ENCODE data around the gene ZC3H4. TPM values are rescaled to one million over a fixed set of nuclear protein-coding genes. Genes with fewer than 3 reads are reported as not detected.

Gene ZC3H4
- total RNA-seq, 2 donors from 2014 or later = 35.3 to 49.1 TPM

DNA sequence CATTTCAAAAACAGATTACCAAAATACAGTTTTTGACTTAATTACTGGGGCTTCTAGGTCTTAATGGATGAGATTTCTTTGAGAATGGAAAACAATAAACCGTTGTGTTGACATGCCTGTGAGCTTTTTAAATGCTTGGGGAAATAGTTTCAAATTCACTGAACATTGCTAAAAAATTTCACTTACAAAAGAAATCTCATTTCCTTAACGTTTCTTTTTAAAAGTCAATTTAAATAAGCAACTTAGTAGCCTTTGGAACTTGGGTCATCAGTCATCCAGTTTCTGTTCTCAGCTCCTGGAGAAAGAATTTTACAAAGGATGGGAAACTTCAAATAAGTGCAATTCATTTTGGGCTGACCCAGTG, 4.4 kb downstream of the ZC3H4 start:
- H3K4me1 ChIP-seq (replicated peaks) = peaks cover 2% of the 10 kb centered on the region
- DNase-seq (ENCODE audit: low spot score) = no peak
- WGBS = 11% methylated on average over 2 of the region's 2 CpGs
- H3K4me3 ChIP-seq = no peak overlapping the region
- no peaks in the 10 kb centered on the region for H3K27me3 ChIP-seq (replicated peaks; ENCODE audit: insufficient read depth)
- TF ChIP-seq POLR2AphosphoS5 (IDR thresholded peaks at IDR 0.05) (no peak), POLR2A (IDR thresholded peaks at IDR 0.05) (no peak)
- TF ChIP-seq, protein P1, sequence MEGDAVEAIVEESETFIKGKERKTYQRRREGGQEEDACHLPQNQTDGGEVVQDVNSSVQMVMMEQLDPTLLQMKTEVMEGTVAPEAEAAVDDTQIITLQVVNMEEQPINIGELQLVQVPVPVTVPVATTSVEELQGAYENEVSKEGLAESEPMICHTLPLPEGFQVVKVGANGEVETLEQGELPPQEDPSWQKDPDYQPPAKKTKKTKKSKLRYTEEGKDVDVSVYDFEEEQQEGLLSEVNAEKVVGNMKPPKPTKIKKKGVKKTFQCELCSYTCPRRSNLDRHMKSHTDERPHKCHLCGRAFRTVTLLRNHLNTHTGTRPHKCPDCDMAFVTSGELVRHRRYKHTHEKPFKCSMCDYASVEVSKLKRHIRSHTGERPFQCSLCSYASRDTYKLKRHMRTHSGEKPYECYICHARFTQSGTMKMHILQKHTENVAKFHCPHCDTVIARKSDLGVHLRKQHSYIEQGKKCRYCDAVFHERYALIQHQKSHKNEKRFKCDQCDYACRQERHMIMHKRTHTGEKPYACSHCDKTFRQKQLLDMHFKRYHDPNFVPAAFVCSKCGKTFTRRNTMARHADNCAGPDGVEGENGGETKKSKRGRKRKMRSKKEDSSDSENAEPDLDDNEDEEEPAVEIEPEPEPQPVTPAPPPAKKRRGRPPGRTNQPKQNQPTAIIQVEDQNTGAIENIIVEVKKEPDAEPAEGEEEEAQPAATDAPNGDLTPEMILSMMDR (IDR thresholded peaks at IDR 0.05) = no peak
- intact Hi-C loops (cut with DNase I) = loop anchor here (5.0 kb wide), 1 partner anchor 247 kb away; the partner anchor contains the start of gene ARHGAP35
- peak overlapping the region; percentile 100 for H3K27ac ChIP-seq
- H3K36me3 ChIP-seq = no peaks in the 10 kb centered on the region
- H3K9me3 ChIP-seq = no peaks in the 10 kb centered on the region

DNA sequence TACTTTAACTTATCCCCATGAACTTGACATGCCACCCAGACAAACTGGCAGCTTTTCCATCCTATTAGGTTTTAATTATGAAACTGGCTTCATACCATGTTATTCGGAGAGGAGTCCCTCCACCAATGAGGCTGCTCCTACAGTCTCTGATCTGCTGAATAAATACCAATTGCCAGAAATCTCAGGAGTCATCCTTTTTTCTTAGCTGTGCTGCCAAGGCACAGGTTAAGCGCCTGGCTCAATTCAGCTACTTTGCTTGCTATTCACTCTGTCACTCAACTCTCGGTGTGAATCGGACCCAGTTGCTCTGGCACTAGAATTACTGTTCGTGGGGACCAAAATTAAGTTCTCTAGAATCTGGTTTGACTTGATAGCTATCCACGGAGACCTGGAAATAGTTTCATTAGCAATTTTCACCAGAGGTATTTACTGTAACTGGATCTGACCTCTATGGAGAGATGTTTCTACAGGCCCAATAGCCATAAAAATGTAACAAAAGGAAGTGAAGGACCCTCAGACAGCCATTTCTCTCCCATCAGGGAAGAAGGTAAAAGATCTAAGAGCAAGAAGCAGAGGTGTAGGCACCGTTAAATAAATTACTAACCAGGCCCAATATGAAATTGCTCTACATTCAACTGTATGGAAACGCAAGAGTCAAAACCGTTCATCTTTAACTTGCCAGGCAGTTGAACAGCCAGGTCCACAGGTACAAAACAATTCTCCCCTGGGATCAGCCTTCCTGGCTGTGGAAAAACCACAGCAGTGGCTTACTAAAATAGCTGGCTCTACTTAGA, 5.4 kb downstream of the ZC3H4 start:
- Histone ChIP-seq H3K4me3 (no peak overlapping the region), H3K36me3 (no peaks in the 10 kb centered on the region), H3K27me3 (replicated peaks; ENCODE audit: insufficient read depth) (no peaks in the 10 kb centered on the region), H3K4me1 (replicated peaks) (peaks cover 2% of the 10 kb centered on the region), H3K27ac (peak overlapping the region; percentile 100), H3K9me3 (no peaks in the 10 kb centered on the region)
- intact Hi-C loops (cut with DNase I) = loop anchor here (5.0 kb wide), 1 partner anchor 246 kb away; the partner anchor contains the start of gene ARHGAP35
- TF ChIP-seq POLR2A (IDR thresholded peaks at IDR 0.05) = no peak
- TF ChIP-seq, protein P1 (IDR thresholded peaks at IDR 0.05) = no peak
- TF ChIP-seq POLR2AphosphoS5 (IDR thresholded peaks at IDR 0.05) = no peak
- WGBS = 30% methylated on average over 9 of the region's 9 CpGs
- DNase-seq (ENCODE audit: low spot score) = no peak

- H3K4me1 ChIP-seq (replicated peaks) = peaks cover 2% of the 10 kb centered on the region
- 11% methylated on average over 9 of the region's 9 CpGs for WGBS
- H3K27me3 ChIP-seq (replicated peaks; ENCODE audit: insufficient read depth) = no peaks in the 10 kb centered on the region
- H3K36me3 ChIP-seq = no peaks in the 10 kb centered on the region
- no peaks in the 10 kb centered on the region for H3K9me3 ChIP-seq
- no peak for DNase-seq (ENCODE audit: low spot score)
- peak; percentile 54 for TF ChIP-seq POLR2AphosphoS5 (IDR thresholded peaks at IDR 0.05)
- TF ChIP-seq POLR2A (IDR thresholded peaks at IDR 0.05) = no peak
- TF ChIP-seq, protein P1 (IDR thresholded peaks at IDR 0.05) = no peak
- intact Hi-C loops (cut with DNase I) = loop anchor here (5.0 kb wide), 1 partner anchor 245 kb away; the partner anchor contains the start of gene ARHGAP35
- H3K4me3 ChIP-seq = no peak overlapping the region
- H3K27ac ChIP-seq = peak overlapping the region; percentile 100
Observed at GRCh38 chr19:47107202-47107952, 6.2 kb downstream of the ZC3H4 start.

DNA sequence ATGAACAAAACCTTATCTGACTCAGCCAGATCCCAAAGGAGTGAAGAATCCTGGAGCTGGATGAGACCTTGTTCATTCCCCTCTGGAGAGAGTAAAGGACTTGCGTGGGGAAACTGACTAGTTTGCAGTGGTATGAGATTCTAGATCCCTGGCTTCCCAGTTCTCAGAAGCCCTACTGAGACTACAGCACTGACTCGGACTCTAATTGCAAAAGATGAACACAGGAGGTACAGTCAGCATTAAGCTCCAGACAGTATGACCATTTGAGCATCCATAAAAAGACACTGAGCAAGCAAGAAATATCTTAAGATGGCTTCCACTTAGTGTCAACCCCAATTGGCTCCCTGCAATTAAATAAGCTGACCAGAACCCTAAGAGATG, 6.8 kb downstream of the ZC3H4 start:
- no peaks in the 10 kb centered on the region for H3K27me3 ChIP-seq (replicated peaks; ENCODE audit: insufficient read depth)
- 45% methylated on average over 2 of the region's 2 CpGs for WGBS
- no peaks in the 10 kb centered on the region for H3K36me3 ChIP-seq
- peaks cover 2% of the 10 kb centered on the region for H3K4me1 ChIP-seq (replicated peaks)
- H3K27ac ChIP-seq = peak overlapping the region; percentile 100
- no peaks in the 10 kb centered on the region for H3K9me3 ChIP-seq
- DNase-seq (ENCODE audit: low spot score) = no peak
- TF ChIP-seq, protein P1 (IDR thresholded peaks at IDR 0.05) = no peak
- TF ChIP-seq POLR2A (IDR thresholded peaks at IDR 0.05) (no peak), POLR2AphosphoS5 (IDR thresholded peaks at IDR 0.05) (no peak)
- intact Hi-C loops (cut with DNase I) = loop anchor here (5.0 kb wide), 1 partner anchor 245 kb away; the partner anchor contains the start of gene ARHGAP35
- H3K4me3 ChIP-seq = no peak overlapping the region
